ENCODE results near the gene ALG8.

DNA sequence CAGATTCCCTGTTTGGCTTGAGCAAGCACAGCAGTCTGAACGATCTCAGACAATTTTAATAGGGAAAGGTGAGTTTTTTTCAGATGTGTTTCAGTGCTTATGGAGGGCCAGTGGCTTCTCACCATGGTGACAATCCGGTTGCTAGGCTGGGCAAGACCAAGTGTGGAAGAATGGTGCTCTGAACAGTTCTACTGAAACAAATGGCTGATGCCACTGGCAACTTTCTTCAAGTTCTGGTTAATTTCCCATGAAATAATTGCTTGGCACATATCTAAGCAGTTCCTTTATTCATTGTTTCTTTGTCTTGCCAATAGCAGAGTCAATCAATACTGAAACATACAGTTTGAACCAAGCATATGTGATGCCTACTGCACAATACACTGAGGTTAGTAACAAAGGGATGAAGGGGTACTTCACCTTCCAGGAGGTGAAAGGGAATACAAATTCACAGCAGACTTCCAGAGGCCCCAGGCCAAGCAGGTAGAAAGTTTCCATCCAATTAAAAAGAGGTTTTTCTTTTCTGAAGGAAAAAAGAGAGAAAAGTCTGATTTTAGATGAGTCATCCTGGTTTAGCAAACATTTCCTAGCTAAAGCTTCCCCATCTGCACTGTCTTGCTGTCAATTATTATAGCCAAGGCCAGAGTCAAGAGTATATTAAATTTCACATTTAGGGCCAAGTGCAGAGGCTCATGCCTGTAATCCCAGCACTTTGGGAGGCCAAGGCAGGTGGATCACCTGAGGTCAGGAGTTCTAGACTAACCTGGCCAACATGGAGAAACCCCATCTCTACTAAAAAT, 38.6 kb downstream of the ALG8 start:
- TF ChIP-seq CTCF (IDR thresholded peaks at IDR 0.05) (no peak), POLR2A (IDR thresholded peaks at IDR 0.05) (no peak)

All from body of pancreas (tissue), 4 donors.